ENCODE data around the gene WNT3A. TPM values are rescaled to one million over a fixed set of nuclear protein-coding genes. Genes with fewer than 3 reads are reported as not detected.
"Not testable (repeated sequence)": the region's sequence is repeated elsewhere in the genome, so short reads cannot be mapped to it uniquely, and the experiment has no call there.

WNT3A gene
- total and polyA plus RNA-seq, 2 of the 4 experiments (the other 2 are of a cell fraction), result not detected

GRCh38 chr1:227961651-227962466 lies 44.9 kb upstream of the WNT3A start:
- TF ChIP-seq MAZ (IDR thresholded peaks at IDR 0.05; ENCODE audit: borderline replicate concordance, low read depth, low read length) (no peak), MAFK (IDR thresholded peaks at IDR 0.05; ENCODE audit: low read depth, low read length) (no peak), SMC3 (IDR thresholded peaks at IDR 0.05; ENCODE audit: low read depth, low read length) (no peak), ELK1 (IDR thresholded peaks at IDR 0.05; ENCODE audit: borderline replicate concordance, low read depth, low read length) (no peak), POLR2A (IDR thresholded peaks at IDR 0.05; ENCODE audit: low read depth, low read length) (no peak), RFX5 (IDR thresholded peaks at IDR 0.05; ENCODE audit: low read depth, low read length) (no peak)
- no peaks in the 10 kb centered on the region for H4K20me1 ChIP-seq (ENCODE audit: insufficient read depth, low read length)
- ATAC-seq (ENCODE audit: low read depth) (no peak), DNase-seq (no peak)
- POLR2A ChIA-PET (ENCODE audit: unreplicated experiment), result no interaction called here
- intact Hi-C loops (cut with micrococcal nuclease), result no loop called here
- H2BK20ac ChIP-seq (ENCODE audit: low read depth, low read length), result no peak overlapping the region
- H3K56ac ChIP-seq (ENCODE audit: extremely low read depth, insufficient read depth, low read length), result no peak overlapping the region
- no peak overlapping the region for H3K18ac ChIP-seq (ENCODE audit: low read depth, low read length)
- H3K9me1 ChIP-seq (ENCODE audit: insufficient read depth, low read length), result no peaks in the 10 kb centered on the region
- BruUV-seq (replicated peaks), result no TSS peak
- in situ Hi-C loops (cut with MboI; ENCODE audit: low sequenced_read_pairs), result no loop called here
- H2BK15ac ChIP-seq (ENCODE audit: low read depth, low read length), result no peak overlapping the region
- no peak overlapping the region for H3K23ac ChIP-seq (ENCODE audit: low read depth, low read length)
- peaks cover 4% of the 10 kb centered on the region; the same call in 1 of the 2 replicates for H3K27me3 ChIP-seq (ENCODE audit: control insufficient read depth, insufficient read depth, low read length)
- H3K9me3 ChIP-seq (ENCODE audit: control insufficient read depth, insufficient read depth, low read length), result no peaks in the 10 kb centered on the region
- no peak overlapping the region for H4K8ac ChIP-seq (ENCODE audit: low read depth in 2 of 2, low read length in 2 of 2)
- no peak overlapping the region for H4K5ac ChIP-seq (ENCODE audit: low read depth, low read length)
- H3K14ac ChIP-seq (replicated peaks; ENCODE audit: low read depth, low read length), result no peak overlapping the region
- no peak overlapping the region for H3K4me2 ChIP-seq (ENCODE audit: low read depth, low read length)
- H3K36me3 ChIP-seq (ENCODE audit: control insufficient read depth, insufficient read depth, low read length), result no peaks in the 10 kb centered on the region
- H3K4me1 ChIP-seq (ENCODE audit: control insufficient read depth, insufficient read depth, low read length), result no peaks in the 10 kb centered on the region
- no peak overlapping the region for H3K9ac ChIP-seq (ENCODE audit: low read depth, low read length)
- H2BK120ac ChIP-seq (ENCODE audit: low read depth, low read length), result no peak overlapping the region
- no peak overlapping the region for H3K4me3 ChIP-seq (ENCODE audit: insufficient read depth, low read depth, low read length)
- dilution Hi-C loops (cut with HindIII; ENCODE audit: low sequenced_read_pairs, unreplicated experiment), result no loop called here
- H3K4ac ChIP-seq (ENCODE audit: low read depth, low read length), result no peak overlapping the region
- H3K27ac ChIP-seq (ENCODE audit: insufficient read depth, low read length), result no peak overlapping the region
- no CpG with 5 or more reads among the region's 4 CpGs for WGBS, 2 experiments (ENCODE audit: extremely low coverage in 2 of 2, insufficient read length in 1 of 2)
- no peak overlapping the region for H2BK5ac ChIP-seq (ENCODE audit: low read depth, low read length, poor library complexity, severe bottlenecking)
- CTCF ChIA-PET, result interaction anchor here (0.8 kb wide), 1 partner anchor 8 kb away, joined by 3 read pairs; no protein-coding TSS in a partner anchor
- no peak overlapping the region for H4K91ac ChIP-seq (ENCODE audit: insufficient read depth, low read depth, low read length)
- H2AFZ ChIP-seq (replicated peaks; ENCODE audit: low read length, poor library complexity), result no peak overlapping the region
- H3K79me1 ChIP-seq (ENCODE audit: low read depth in 1 of 2, low read length in 2 of 2), result no peaks in the 10 kb centered on the region
- H2AK9ac ChIP-seq (replicated peaks; ENCODE audit: low read depth, low read length, poor library complexity), result no peak overlapping the region
- no peak overlapping the region for H2AK5ac ChIP-seq (ENCODE audit: low read depth, low read length)

GRCh38 chr1:227966733-227967132 lies 40.1 kb upstream of the WNT3A start:
- H3K36me3 ChIP-seq (ENCODE audit: control insufficient read depth, insufficient read depth, low read length); H3K4me1 ChIP-seq (ENCODE audit: control insufficient read depth, insufficient read depth, low read length); CTCF ChIA-PET; H4K5ac ChIP-seq (ENCODE audit: low read depth, low read length); H3K4me3 ChIP-seq (ENCODE audit: insufficient read depth, low read depth, low read length); H2AFZ ChIP-seq (replicated peaks; ENCODE audit: low read length, poor library complexity); H2BK15ac ChIP-seq (ENCODE audit: low read depth, low read length); H3K9ac ChIP-seq (ENCODE audit: low read depth, low read length); H3K4ac ChIP-seq (ENCODE audit: low read depth, low read length); H2BK5ac ChIP-seq (ENCODE audit: low read depth, low read length, poor library complexity, severe bottlenecking); H4K8ac ChIP-seq (ENCODE audit: low read depth in 2 of 2, low read length in 2 of 2); H4K20me1 ChIP-seq (ENCODE audit: insufficient read depth, low read length); H2AK9ac ChIP-seq (replicated peaks; ENCODE audit: low read depth, low read length, poor library complexity); H2AK5ac ChIP-seq (ENCODE audit: low read depth, low read length); intact Hi-C loops (cut with micrococcal nuclease); BruUV-seq (replicated peaks); H2BK20ac ChIP-seq (ENCODE audit: low read depth, low read length); H4K91ac ChIP-seq (ENCODE audit: insufficient read depth, low read depth, low read length); H3K18ac ChIP-seq (ENCODE audit: low read depth, low read length); POLR2A ChIA-PET (ENCODE audit: unreplicated experiment); H3K27me3 ChIP-seq (ENCODE audit: control insufficient read depth, insufficient read depth, low read length); H3K23ac ChIP-seq (ENCODE audit: low read depth, low read length); H3K9me1 ChIP-seq (ENCODE audit: insufficient read depth, low read length); dilution Hi-C loops (cut with HindIII; ENCODE audit: low sequenced_read_pairs, unreplicated experiment); ATAC-seq (ENCODE audit: low read depth); H3K14ac ChIP-seq (replicated peaks; ENCODE audit: low read depth, low read length); H2BK120ac ChIP-seq (ENCODE audit: low read depth, low read length); in situ Hi-C loops (cut with MboI; ENCODE audit: low sequenced_read_pairs); H3K9me3 ChIP-seq (ENCODE audit: control insufficient read depth, insufficient read depth, low read length); H3K56ac ChIP-seq (ENCODE audit: extremely low read depth, insufficient read depth, low read length); H3K4me2 ChIP-seq (ENCODE audit: low read depth, low read length); H3K27ac ChIP-seq (ENCODE audit: insufficient read depth, low read length); H3K79me1 ChIP-seq (ENCODE audit: low read depth in 1 of 2, low read length in 2 of 2): not testable (repeated sequence)
- WGBS, 2 experiments (ENCODE audit: extremely low coverage in 2 of 2, insufficient read length in 1 of 2), result no CpG with 5 or more reads among the region's 2 CpGs
- DNase-seq, result peak; percentile 40
